Astrocyte of the cerebellum (primary cell): ENCODE data around the gene CPN2.

ENCODE experiments used
- DNase-seq: peaks from one replicate; pipeline ENCODE4 v3.0.0-alpha.2; 2011; ENCODE audit warnings: low read depth
- H3K4me3 ChIP-seq: 2 replicates; pipeline ENCODE4 v1.5.1; 2011; ENCODE audit warnings: mild to moderate bottlenecking, low read depth, low read length, moderate library complexity
- CTCF ChIP-seq: IDR thresholded peaks from 2 replicates; pipeline ENCODE4 v1.5.1; 2012; ENCODE audit warnings: low read length, low read depth, moderate library complexity, mild to moderate bottlenecking; ENCODE audit errors: missing control alignments
- in situ Hi-C: cut with HindIII; loops from 2 replicates; pipeline ENCODE4 v1.10.0; 2017; ENCODE audit warnings: low sequenced_read_pairs

The CPN2 gene

DNA sequence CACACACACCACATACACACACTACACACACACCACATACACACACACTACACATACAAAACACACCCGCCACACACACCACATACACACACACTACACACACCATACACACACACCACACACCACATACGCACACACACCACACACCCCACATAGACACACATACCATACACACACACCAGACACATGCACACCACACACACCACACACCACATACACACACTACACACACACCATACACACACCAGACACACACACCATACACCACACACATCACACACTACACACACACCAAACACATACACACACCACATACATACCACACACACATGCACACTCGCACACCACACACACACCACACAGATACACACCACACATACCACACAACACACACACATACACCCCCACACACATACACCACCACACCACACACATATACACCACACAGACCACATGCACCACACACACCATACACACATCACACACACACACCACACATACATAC lies 26.3 kb downstream of the CPN2 start:
- in situ Hi-C loops: loop anchor here (25.0 kb wide), 1 partner anchor 663 kb away; no protein-coding TSS in a partner anchor
- no peak for TF ChIP-seq CTCF
- no peak for DNase-seq
- no peak overlapping the region for H3K4me3 ChIP-seq

- no peak overlapping the region for H3K4me3 ChIP-seq
- no peak for TF ChIP-seq CTCF
- no peak for DNase-seq
- in situ Hi-C loops: loop anchor here (25.0 kb wide), 1 partner anchor 662 kb away; no protein-coding TSS in a partner anchor
Observed at GRCh38 chr3:194323785-194324735, 27.1 kb downstream of the CPN2 start.

- in situ Hi-C loops: loop anchor here (25.0 kb wide), 1 partner anchor 660 kb away; no protein-coding TSS in a partner anchor
- no peak for DNase-seq
- no peak for TF ChIP-seq CTCF
- H3K4me3 ChIP-seq: no peak overlapping the region
Observed at GRCh38 chr3:194322678-194323211, 28.4 kb downstream of the CPN2 start.

GRCh38 chr3:194321693-194322640 lies 29.2 kb downstream of the CPN2 start:
- TF ChIP-seq CTCF: no peak
- in situ Hi-C loops: loop anchor here (25.0 kb wide), 1 partner anchor 660 kb away; no protein-coding TSS in a partner anchor
- no peak for DNase-seq
- no peak overlapping the region for H3K4me3 ChIP-seq

DNA sequence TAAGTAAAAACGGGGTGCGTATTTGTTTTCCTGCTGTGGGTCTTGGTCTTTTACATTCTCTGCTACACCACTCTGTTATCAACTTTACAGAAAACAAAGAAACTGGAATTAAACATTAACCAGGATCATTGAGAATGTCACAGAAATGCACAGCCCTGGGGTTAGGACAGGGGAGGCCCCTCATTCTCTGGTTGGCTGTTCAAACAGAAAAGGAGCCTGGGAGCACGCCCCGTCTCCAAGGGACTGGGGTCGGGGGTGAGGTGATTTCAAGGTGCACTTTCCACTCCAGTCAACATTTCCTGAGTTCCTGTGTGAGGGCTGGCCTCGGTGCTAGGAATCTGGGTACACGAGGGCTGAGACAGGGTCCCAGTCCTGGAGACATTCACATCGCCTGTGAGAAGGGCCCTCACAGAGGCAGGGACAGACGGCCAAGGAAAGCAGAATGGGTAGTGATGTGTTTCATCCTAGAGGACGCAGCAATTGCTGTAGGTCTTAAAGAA lies 30.3 kb downstream of the CPN2 start:
- in situ Hi-C loops: loop anchor here (25.0 kb wide), 1 partner anchor 658 kb away; no protein-coding TSS in a partner anchor
- no peak for TF ChIP-seq CTCF
- no peak overlapping the region for H3K4me3 ChIP-seq
- DNase-seq: no peak

GRCh38 chr3:194320100-194320499 lies 31.0 kb downstream of the CPN2 start:
- in situ Hi-C loops: loop anchor here (25.0 kb wide), 1 partner anchor 658 kb away; no protein-coding TSS in a partner anchor
- no peak overlapping the region for H3K4me3 ChIP-seq
- no peak for TF ChIP-seq CTCF
- DNase-seq: no peak
